Measurements from ENCODE around the gene PRR16.

GRCh38 chr5:120538644-120539043 lies 74.5 kb downstream of the PRR16 start:
- no peak for TF ChIP-seq CTCF (IDR thresholded peaks at IDR 0.05)
- no peak for TF ChIP-seq POLR2AphosphoS5 (IDR thresholded peaks at IDR 0.05)
- no peak for TF ChIP-seq POLR2A (IDR thresholded peaks at IDR 0.05; ENCODE audit: low read depth)

All from esophagus muscularis mucosa (tissue), 3 donors.